ENCODE results near the gene TPK1.

The TPK1 gene

GRCh38 chr7:144835652-144836544 lies at the start of gene TPK1:
TPK1 (minus strand) TSS chr7:144836053; CDS start chr7:144835602, 451 bp downstream.
- peak; percentile 89 for DNase-seq (ENCODE audit: low spot score)

GRCh38 chr7:144885478-144885877 lies 49.6 kb upstream of the TPK1 start:
- no peak for DNase-seq (ENCODE audit: low spot score)

- DNase-seq (ENCODE audit: low spot score), result no peak
Measured at GRCh38 chr7:144884896-144885295, 49.0 kb upstream of the TPK1 start.

DNA sequence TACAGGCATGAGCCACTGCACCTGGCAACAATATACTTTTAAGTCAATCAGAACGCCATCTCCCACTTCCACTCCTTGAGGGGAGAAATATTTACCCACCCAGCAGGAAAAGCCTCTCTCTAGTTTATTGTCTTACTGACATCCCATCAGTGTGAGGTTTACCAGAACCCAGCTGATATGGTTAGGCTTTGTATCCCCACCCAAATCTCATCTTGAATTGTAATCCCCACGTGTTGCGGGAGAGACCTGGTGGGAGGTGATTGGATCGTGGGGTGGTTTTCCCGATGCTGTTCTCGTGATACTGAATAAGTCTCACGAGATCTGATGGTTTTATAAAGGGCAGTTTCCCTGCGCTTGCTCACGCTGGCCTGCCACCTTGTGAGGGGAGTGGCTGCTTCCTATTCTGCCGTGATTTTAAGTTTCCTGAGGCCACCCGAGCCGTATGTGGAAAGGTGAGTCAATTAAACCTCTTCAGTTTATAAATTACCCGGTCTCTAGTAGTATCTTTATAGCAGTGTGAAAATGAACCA lies 37.5 kb upstream of the TPK1 start:
- DNase-seq (ENCODE audit: low spot score), result no peak

- DNase-seq (ENCODE audit: low spot score), result no peak
Measured at GRCh38 chr7:144869082-144869481, 33.2 kb upstream of the TPK1 start.

DNA sequence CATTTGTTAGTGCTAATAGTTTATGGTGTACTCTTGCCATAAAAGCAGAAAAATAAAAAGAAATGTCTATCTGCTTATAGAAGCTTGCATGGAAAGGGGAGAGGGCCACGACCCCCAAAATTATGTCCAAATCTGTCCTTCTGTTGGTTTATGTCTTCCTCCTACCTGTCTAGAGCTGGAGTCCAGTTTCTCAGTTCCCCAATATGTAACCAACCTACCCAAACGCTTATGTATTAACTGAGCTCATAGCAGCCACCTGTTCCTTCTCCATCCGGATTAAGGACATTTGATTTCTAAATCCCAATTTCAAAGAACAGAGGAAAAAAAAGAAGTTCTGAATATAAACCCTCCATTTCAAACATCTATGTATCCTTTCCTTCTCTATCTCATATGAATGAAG lies 30.3 kb upstream of the TPK1 start:
- DNase-seq (ENCODE audit: low spot score), result no peak

- DNase-seq (ENCODE audit: low spot score), result no peak
Measured at GRCh38 chr7:144863320-144863647, 27.4 kb upstream of the TPK1 start.

GRCh38 chr7:144862612-144863319 lies 26.9 kb upstream of the TPK1 start:
- no peak for DNase-seq (ENCODE audit: low spot score)

DNA sequence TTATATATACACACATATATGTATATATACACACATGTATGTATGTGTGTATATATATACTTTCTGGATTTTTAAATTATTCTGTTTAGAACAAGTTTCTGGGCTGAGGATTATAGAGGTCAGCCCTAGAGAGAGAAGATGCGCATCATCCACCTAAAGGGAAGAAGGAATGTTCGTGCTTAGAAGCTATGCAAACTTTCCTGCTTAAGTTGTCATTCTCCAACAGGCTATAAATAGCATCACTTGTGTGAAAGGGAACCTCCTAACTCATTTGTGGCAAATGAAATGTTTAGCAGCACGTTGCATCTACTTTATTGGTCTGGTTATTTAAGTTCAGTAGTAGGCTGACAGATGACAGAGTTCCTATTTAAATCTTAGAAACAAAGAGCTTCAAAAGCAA lies 23.9 kb upstream of the TPK1 start:
- no peak for DNase-seq (ENCODE audit: low spot score)

- no peak for DNase-seq (ENCODE audit: low spot score)
Measured at GRCh38 chr7:144857463-144857862, 21.6 kb upstream of the TPK1 start.

GRCh38 chr7:144854839-144855424 lies 19.1 kb upstream of the TPK1 start:
- DNase-seq (ENCODE audit: low spot score), result peak; percentile 19

GRCh38 chr7:144853542-144853941 lies 17.7 kb upstream of the TPK1 start:
- DNase-seq (ENCODE audit: low spot score), result no peak

- no peak for DNase-seq (ENCODE audit: low spot score)
Measured at GRCh38 chr7:144848078-144848477, 12.2 kb upstream of the TPK1 start.

DNA sequence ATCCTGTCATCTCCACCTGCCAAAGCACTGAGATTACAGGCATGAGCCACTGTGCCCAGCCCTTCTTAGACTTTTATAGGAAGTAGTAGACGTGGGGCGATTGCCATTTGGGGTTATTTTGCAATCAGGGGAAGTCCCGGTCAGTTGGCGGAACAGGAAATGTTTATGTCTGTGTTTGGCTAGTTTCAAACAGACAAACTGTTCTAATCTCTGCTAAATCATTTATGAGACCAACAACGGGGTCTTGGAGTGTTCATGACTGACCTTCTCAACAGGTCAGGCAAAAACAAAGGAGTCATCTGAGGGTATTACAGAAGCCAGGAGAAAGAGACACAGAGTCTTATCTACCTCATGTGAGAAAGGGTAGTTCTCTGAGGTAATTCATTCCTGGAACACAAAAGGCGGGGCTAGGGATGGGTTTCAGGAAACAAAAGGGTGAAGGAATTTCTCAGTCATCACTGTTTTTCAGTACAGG lies 6.6 kb upstream of the TPK1 start:
- no peak for DNase-seq (ENCODE audit: low spot score)

GRCh38 chr7:144836545-144836842 lies 641 bp upstream of the TPK1 start:
- DNase-seq (ENCODE audit: low spot score), result no peak

- DNase-seq (ENCODE audit: low spot score), result peak; percentile 35
Measured at GRCh38 chr7:144835155-144835611, 670 bp downstream of the TPK1 start.

GRCh38 chr7:144834641-144835144 lies 1.2 kb downstream of the TPK1 start:
- peak; percentile 46 for DNase-seq (ENCODE audit: low spot score)

- no peak for DNase-seq (ENCODE audit: low spot score)
Measured at GRCh38 chr7:144830811-144831210, 5.0 kb downstream of the TPK1 start.

- DNase-seq (ENCODE audit: low spot score), result no peak
Measured at GRCh38 chr7:144830024-144830785, 5.6 kb downstream of the TPK1 start.

DNA sequence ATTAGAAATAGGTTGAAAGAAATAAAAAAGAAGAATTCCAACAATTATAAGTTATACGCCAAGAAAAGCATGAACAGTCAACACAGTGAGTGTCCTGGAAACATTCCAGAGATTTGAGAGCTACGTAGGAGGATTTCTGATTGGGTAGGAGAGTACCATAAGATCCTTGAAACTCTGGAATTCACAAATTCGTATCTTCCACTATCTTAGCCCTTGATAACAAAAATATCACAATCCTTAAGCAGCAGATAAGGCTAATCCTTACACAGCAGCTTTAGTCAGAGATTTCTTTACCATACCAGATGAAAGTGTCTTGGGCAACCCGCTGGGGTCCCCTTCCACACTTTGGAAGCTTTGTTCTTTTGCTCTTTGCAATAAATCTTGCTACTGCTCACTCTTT lies 8.2 kb downstream of the TPK1 start:
- peak; percentile 2 for DNase-seq (ENCODE audit: low spot score)

DNA sequence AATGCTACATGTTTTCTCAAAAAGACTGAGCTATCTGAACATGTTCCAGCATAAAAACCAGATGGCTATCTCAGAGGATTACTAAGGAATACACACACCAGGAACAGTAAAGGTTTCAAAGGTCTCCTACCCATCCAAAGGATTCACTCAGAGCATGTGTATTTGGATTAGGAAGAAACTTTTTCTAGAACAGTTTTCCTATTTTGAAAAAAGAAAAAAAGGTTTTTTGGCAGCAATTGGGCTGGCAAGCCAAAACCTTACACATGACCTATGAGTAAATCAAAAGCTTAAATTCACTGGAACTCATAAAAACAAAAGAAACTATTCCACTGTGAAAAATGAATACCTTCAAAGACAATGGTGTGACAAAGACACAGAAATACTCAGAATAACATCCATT lies 9.6 kb downstream of the TPK1 start:
- no peak for DNase-seq (ENCODE audit: low spot score)

- peak; percentile 50 for DNase-seq (ENCODE audit: low spot score)
Measured at GRCh38 chr7:144824360-144824759, 11.5 kb downstream of the TPK1 start.

Measured in hepatic stellate cell (primary cell).